ENCODE measurements around the gene EML4.

EML4 gene

DNA sequence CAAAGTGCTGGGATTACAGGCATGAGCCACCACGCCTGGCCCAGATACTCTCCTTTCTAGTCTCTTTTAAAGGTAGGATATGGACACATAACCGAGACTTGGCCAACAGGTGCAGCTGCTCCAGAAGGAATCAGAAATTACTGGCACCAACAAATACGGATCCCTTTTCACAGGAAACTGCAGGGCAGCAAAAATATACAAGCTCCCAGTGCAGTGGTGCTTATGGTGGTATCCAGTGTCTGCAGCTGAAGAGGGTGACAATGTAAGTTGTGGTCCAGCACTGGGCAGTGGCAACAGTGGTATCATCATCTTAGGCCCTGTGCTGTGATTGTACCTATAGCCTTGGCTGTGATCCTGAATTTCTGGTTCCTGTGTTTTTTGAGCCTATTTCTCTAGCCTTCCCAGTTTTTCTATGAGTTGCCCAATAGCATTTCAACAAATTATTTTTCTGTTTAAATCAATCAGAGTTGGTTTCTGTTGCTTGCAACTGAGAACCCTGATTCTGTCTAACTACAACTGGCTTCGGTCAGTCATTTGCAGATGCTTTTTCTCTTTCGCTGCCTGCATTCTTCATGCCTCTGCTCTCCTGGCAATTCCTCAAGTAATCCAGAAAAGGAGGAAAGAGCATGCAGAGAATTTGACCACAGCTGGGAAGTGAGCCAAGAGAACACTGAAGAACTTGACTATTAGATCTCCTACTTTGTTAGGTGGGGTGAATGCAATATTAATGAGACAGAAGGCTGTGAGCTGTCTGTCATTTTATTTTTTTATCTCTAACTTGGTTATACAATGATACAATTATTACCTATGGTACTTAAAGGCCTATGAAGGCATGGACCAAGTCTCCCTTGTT lies 30.8 kb upstream of the EML4 start:
- peak; percentile 46 for FAIRE-seq

DNA sequence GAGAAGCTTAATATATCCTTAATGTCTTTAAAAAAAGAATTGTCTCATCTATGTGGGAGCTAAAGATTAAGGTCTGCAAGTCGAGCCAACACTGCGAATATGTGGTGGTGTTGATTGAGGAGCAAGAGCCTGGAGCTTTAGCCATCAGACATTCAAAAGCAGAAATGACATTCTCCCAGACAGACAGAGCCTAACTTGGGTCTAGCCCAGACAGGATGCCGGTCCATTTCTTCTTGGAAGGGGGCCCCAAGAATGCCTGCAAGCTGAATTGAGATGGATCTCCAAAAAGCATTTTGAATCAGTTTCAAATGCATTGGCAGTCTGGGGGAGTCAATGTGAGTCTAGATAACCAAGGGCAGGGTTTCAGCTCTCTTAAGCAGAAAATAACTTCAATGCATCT lies 30.1 kb upstream of the EML4 start:
- FAIRE-seq, result no peak

GRCh38 chr2:42140496-42140895 lies 28.7 kb upstream of the EML4 start:
- FAIRE-seq, result no peak

DNA sequence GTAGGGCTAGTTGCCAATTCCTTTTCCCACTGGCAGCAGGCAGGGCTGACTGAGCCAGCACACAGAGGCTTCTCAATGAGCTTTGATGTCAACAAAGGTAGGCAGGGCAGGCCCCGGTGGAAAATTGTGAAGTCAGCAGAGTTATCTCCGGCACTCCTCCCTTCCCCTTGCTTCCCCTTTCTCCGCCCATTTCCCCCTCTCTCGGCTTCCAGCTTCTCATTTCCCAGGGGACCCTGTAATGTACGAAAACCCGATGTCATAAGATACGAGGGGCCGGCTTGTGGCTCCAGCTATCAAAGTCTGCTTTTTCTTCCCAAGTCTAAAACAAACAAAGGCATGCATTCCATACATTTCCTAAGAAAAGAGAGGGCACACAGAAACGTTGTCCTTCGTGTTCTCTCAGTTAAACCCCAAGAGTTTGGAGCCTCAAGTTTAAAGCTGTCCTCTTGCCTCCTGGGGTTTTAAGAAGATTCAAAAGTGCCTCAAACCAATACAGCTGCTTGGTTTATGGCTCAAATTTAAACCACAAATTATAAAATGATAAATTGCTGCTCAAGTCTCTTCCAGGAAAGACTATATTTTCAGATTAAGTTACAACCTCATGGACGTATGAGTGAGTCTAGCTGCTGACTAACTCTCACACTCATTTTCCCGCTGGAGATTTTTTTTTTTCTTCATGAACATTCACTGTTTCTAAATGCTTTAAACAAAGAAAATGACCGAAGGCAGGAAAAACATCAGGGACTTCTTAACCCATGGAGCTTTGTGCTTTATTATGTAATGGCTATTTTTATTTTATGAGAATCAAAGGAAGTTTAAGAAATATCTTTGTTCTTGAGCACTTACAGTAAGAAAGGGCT lies 27.2 kb upstream of the EML4 start:
- FAIRE-seq, result peak; percentile 70

DNA sequence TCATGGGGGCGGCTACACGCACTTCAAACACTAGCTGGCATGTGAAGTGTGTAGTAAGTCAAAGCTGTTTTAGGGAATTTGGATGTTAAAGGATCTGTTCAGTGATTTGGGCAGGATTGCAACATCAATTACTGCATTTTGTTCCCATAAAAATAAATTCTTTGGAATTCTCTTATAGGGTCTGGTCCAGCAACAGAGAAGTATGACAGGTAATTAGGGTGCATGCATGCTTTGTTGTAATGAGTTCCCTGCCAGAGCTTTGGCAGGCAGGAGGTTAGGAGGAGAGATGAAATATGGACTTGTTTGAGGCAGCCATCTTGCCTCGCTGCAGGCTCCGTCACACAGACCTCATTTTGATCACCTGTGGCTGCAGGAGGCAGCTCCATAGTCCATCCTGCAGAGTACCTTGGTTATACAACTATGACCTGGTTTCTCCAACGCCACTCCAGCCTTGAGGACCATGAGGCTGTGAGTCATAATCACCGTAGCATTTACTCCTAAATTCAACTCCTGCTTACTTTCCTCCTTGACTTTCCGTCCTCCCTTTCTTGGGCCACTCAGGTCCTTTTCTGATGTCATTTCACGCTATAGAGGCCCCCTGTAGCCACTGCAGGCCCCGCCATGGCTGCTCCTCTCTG lies 26.5 kb upstream of the EML4 start:
- FAIRE-seq, result no peak

DNA sequence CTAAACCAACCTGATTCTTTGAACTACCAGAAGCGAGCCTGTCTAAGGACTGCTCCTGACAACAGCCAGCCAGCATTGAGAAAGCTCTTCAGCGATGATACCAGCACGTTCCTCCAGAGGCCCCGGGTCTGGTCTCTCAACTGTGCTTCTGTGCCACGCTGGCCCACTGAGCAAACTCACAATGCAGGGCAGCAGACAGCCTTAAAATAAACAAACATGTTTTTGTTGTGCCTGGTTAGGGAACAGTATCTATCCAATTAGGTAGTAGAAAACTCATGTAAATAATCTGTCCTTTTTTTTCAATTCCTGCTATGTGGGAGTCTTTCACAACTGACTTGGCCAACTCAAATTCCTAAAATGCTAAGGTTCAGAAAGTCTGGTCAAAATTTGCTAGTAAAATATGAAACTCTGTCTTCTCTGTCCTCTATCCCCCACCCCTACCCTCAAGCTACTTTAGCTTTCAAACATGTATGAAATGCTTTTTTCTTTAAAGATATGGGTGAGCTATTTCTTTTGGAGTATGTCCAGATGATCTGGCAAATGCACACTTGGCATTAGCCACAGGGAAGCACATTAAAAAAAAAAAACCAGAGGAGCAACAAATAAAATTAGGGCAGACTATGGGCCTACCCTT lies 21.4 kb upstream of the EML4 start:
- no peak for FAIRE-seq

- no peak for FAIRE-seq
These were observed 19.0 kb upstream of the EML4 start for GRCh38 chr2:42150159-42150558.

- FAIRE-seq, result no peak
These were observed 15.1 kb upstream of the EML4 start for GRCh38 chr2:42153944-42154581.

- no peak for FAIRE-seq
These were observed 12.4 kb upstream of the EML4 start for GRCh38 chr2:42156721-42157120.

- FAIRE-seq, result no peak
These were observed 7.7 kb upstream of the EML4 start for GRCh38 chr2:42161444-42161843.

GRCh38 chr2:42163444-42164045 lies 5.6 kb upstream of the EML4 start:
- FAIRE-seq, result no peak

DNA sequence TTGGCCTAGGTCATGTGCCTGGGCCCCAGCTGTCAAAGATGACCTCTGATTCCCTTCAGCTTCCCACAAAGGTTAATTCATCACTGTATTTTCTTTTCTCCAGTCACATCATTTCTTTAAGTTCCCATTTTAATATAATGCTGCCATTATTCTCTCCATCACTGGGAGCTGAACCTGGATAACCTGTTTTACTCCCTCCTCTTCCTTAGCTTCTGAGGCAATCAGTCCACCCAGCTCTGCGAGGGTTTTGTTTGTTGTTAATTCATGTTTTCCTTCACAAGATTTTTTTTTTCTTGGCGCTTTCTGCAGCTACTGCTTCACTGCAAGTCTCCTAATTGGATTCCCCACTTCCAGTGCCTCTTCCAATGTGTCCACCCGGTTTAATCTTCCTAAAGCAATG lies 5.1 kb upstream of the EML4 start:
- FAIRE-seq, result no peak

DNA sequence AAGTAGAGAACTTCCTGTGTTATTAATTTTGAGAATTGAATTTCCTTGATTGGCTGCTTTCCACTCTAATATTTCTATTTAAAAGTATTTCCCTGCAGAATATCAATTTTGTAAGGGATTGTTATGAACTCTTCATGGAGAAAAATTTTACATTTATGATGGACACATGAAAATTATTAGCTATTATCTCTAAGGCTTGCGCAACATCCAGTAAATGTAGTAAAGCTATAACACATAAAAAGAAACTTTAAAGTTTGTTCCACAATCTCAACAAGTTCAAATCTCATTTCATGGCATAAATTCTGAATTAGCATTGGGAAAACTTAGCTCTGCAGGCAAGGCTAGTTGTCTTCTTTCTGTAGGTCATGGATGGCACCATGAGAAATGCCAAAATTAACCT lies 4.2 kb upstream of the EML4 start:
- no peak for FAIRE-seq

- FAIRE-seq, result no peak
These were observed 1.7 kb upstream of the EML4 start for GRCh38 chr2:42167458-42167857.

GRCh38 chr2:42168459-42169099 lies 574 bp upstream of the EML4 start:
- no peak for FAIRE-seq

DNA sequence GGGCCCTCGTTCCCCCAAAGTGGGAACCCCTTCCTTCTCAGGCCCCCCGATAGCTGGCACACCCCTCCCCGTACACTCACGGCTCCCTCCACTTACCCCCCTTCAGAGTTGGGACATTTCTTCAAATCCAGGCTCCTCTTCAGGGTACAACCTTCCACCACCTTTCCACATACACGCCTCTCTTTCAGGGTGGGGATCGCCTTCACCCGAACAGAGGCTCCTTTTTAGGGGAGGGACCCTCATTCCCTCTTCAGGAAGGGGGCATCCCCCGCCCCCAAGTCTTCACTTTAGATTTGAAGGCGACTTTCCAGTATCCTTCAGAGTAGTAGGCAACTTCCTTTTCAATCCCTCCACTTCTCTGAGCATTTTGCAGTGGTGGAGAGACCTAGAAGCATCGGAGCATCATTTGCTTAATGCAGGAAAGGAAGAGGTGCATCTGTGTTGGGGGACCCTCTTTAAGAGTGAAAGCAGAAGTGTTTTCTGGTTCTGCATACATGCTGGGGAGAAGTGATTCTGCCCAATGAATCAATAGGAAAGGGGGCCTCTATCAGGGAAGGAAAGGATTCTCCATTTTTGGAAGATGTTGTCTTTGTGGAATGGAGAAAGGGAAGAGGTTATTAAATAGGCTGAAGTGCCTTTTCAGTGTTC lies 845 bp downstream of the EML4 start:
- no peak for FAIRE-seq

- FAIRE-seq, result no peak
These were observed 1.7 kb downstream of the EML4 start for GRCh38 chr2:42170619-42171395.

DNA sequence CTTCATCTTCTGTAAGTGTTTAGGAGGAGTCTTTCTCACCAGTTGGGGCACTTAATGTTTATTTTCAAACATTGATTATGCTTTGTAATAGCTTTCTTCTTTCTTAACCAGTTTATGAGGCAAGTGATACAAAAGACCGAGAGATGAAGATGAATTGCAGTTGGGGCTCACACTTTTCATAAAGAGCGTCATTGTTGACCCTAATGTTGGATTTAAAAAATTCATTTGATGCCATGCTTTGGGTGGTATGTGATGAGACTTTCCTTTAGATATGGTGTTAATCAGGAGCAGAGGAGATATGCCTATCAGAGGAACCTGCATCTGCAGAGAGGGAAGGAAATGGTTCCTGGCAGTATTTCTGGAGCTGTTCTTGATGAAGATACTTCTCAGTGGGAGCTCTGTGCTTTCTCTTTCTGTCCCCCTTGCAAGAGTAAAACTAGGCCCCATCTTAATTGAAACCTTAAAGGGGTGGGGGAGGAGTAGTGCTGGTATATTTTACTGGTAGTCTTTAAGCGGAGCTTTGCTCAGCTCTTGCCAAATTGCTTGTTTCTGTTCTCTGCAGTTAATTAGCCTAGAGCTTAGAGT lies 2.3 kb downstream of the EML4 start:
- FAIRE-seq, result no peak

DNA sequence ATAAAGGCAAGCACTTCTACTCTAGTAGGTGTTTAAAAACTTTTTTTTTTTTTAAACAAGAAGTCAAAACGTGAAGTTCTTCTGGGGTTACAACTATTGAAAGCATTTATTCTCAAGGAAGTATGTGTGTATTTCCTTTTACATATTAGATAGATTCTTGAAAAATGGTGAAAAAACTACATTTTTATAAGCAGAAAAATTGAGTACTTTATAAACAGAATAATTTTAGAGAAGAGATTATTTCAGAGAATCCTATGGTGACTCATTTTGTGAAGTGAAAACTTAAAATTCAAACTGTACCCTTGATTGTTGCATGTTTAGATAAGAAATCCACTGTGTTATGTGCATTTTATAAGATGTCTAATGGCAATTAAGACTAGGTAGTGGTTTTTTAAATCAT lies 2.9 kb downstream of the EML4 start:
- peak; percentile 8 for FAIRE-seq

DNA sequence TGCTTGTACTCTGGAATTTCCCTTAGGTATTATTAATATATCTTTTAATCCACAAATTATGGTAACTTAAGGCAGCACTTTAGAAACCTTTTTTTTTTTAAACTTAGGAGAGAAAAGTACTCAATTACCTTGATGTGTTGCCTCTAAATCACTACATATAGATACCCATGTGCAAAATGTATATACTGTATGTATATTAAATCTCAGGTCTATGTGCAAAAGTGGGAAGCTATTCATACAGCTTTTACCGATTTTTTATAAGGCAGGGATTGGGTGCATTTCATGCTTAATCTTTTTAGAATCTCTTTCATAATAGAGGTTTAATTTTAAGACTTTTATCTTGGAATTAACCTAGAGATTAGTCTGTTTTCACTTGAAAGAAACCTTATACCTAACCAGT lies 3.4 kb downstream of the EML4 start:
- FAIRE-seq, result no peak
